ENCODE data around the gene FRMD4B. TPM values are rescaled to one million over a fixed set of nuclear protein-coding genes. Genes with fewer than 3 reads are reported as not detected.

FRMD4B gene
- total and polyA plus RNA-seq, 12 donors: 5.5 to 165 (median 17.4) TPM

DNA sequence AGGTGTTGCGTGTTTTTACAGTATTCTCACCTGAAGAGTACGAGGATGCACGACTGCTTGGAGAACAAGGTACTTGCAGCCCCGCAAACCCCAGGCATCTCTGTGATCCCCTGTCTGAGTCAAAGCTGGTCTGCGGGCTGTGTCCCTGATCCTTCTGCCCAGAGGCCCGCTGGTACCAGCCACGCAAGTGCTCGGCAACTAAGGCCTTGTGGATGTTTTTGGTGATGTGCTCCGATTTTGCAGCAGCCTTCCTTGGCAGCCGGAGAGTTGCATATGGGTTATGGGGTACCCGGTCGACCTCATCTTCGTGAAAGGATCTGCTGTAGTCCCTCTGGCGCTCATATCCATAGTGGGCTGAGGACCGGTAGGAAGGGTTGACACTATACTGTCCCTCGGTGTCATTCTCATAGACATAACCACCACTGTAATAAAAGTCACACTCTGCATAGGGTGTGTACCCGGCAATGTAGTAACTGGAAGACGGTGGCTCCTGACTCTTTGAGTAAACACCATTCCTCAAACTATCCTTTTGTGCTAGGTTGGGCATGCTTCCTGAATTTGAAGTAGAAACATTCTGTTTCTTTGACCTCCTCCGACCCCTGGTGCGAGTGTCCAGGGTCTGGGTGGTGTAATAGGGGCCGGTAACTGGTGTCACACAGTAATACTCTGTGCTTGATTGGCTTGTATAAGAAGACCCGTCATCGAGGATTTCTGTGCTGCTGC, 204.9 kb downstream of the FRMD4B start:
- TF ChIP-seq CTCF (IDR thresholded peaks at IDR 0.05) (no peak), POLR2A (IDR thresholded peaks at IDR 0.05) (no peak)
- no peaks in the 10 kb centered on the region for H3K9me3 ChIP-seq (replicated peaks in 1 of 3)
- no peak overlapping the region for H3K4me3 ChIP-seq
- intact Hi-C loops (cut with DNase I): no loop called here
- no peak for DNase-seq
- peaks cover 0 to 30% of the 10 kb centered on the region in 2 donors for H3K36me3 ChIP-seq (replicated peaks in 1 of 2)
- no peaks in the 10 kb centered on the region for H3K27me3 ChIP-seq
- H3K27ac ChIP-seq: no peak overlapping the region
- H3K4me1 ChIP-seq (replicated peaks in 1 of 2): no peaks in the 10 kb centered on the region
- 83 to 88% (median 85%) methylated on average over 18 to 23 of the region's 23 CpGs for WGBS, 4 donors

- Histone ChIP-seq H3K4me3 (no peak overlapping the region), H3K9me3 (replicated peaks in 1 of 3) (no peaks in the 10 kb centered on the region), H3K36me3 (replicated peaks in 1 of 2) (peaks cover 0 to 30% of the 10 kb centered on the region in 2 donors), H3K4me1 (replicated peaks in 1 of 2) (no peaks in the 10 kb centered on the region), H3K27me3 (no peaks in the 10 kb centered on the region), H3K27ac (no peak overlapping the region)
- intact Hi-C loops (cut with DNase I): no loop called here
- no peak for DNase-seq
- TF ChIP-seq CTCF (IDR thresholded peaks at IDR 0.05): no peak
- 79 to 89% (median 85%) methylated on average over 4 of the region's 4 CpGs for WGBS, 4 donors
These were observed 206.0 kb downstream of the FRMD4B start for GRCh38 chr3:69179740-69180372.

DNA sequence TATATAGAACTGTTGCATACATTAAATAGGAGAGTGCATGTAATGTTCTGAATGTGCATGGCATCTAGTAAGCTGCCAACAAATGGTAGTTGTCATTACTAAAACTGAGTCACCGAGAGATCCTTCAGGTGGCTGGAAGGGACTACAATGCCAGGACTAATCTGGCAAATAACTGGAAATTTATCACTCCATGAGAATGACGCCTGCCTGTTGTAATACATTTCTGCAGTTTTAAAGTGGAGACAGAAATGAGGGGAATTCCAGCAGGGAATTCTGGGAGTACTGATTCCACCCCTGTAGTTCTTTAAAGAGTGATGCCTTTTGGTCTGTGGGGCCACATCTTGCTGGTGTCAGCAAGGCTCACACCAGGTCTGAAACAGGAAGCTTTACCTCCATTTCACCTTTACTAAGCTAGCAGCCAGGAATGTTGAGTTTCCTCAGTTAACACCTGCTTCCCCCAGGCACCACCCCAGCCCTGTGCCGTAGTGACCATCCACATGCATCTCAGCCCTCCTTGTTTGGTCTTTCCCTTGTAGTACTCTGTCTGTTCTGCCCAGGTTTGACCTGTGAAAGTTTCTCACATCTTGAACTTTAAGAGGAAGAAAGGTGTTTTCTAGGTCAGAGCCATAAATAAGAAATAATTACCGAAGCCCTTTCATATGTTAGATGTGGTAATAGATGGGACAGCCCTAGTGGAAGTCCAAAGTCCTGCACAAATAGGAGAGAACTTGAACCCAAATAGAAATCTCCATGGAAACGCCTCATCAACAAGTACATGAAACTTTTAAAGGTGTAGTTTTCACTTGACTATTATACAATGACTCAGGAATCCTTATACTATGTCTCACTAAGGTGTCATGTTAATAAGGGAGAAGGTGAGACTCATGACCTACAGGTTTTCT, 206.8 kb downstream of the FRMD4B start:
- no peak overlapping the region for H3K4me3 ChIP-seq
- intact Hi-C loops (cut with DNase I): no loop called here
- no peak for DNase-seq
- TF ChIP-seq POLR2A (IDR thresholded peaks at IDR 0.05): no peak
- TF ChIP-seq CTCF (IDR thresholded peaks at IDR 0.05): no peak
- 75 to 85% (median 82%) methylated on average over 5 of the region's 5 CpGs for WGBS, 4 donors
- H3K27ac ChIP-seq: no peak overlapping the region
- no peaks in the 10 kb centered on the region for H3K4me1 ChIP-seq (replicated peaks in 1 of 2)
- H3K36me3 ChIP-seq (replicated peaks in 1 of 2): peaks cover 0 to 24% of the 10 kb centered on the region in 2 donors
- H3K27me3 ChIP-seq: no peaks in the 10 kb centered on the region
- no peaks in the 10 kb centered on the region for H3K9me3 ChIP-seq (replicated peaks in 1 of 3)

DNA sequence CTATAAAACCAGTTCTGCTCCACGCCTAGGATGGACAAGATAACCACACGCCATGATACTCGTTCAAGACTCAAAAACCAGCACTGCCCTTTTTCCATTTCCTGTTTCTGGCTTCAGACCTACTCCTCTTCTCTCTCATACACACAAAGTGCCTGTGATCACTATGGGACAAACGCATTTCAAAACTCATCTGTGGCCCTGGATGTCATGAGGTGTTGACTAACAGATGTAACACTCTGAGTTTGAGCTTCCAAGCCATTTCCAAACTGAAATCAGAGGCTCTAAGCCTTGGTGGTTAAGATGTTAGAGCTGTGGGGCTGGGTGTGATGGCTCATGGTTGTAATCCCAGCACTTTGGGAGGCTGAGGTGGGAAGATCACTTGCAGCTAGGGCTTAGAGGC, 207.8 kb downstream of the FRMD4B start:
- no peaks in the 10 kb centered on the region for H3K9me3 ChIP-seq (replicated peaks in 1 of 3)
- peaks cover 0 to 24% of the 10 kb centered on the region in 2 donors for H3K36me3 ChIP-seq (replicated peaks in 1 of 2)
- H3K27ac ChIP-seq: no peak overlapping the region
- intact Hi-C loops (cut with DNase I): no loop called here
- no peaks in the 10 kb centered on the region for H3K4me1 ChIP-seq (replicated peaks in 1 of 2)
- TF ChIP-seq CTCF (IDR thresholded peaks at IDR 0.05) (no peak), POLR2A (IDR thresholded peaks at IDR 0.05) (no peak)
- no peaks in the 10 kb centered on the region for H3K27me3 ChIP-seq
- no peak overlapping the region for H3K4me3 ChIP-seq
- WGBS, 4 donors: 86 to 93% (median 89%) methylated on average over 4 of the region's 4 CpGs
- DNase-seq: no peak

All from adrenal gland (tissue), 12 donors.